SK-N-SH (cell line): ENCODE results near the gene PARD3B. TPM values are rescaled to one million over a fixed set of nuclear protein-coding genes. Genes with fewer than 3 reads are reported as not detected.
A peak's percentile ranks its signal among the peaks of the same experiment; 100 is the strongest.

Source experiments
- CTCF ChIA-PET: fragments of 300-600, 350-600 bp; formaldehyde crosslinking; extraction: SDS; loops from one replicate; lab custom pipeline; 2021; lab: Yijun Ruan, JAX
- POLR2A ChIA-PET: fragments of 350-600 bp; sonication (Branson Sonifier 250); formaldehyde crosslinking; extraction: SDS; loops from one replicate; lab custom pipeline; 2020; ENCODE audit warnings: antibody characterized with exemption, inconsistent platforms; lab: Yijun Ruan, JAX
- DNase-seq: peaks from one replicate; pipeline ENCODE4 v3.0.0; 2012
- H2AFZ ChIP-seq: fragments of 200-600 bp; sonication (generic); 2 replicates; pipeline ENCODE4 v1.8.1; 2016; ENCODE audit warnings: antibody characterized with exemption, mild to moderate bottlenecking, low read depth
- H3F3A ChIP-seq: fragments of 200-600 bp; sonication (generic); replicated peaks from 2 replicates; pipeline ENCODE3; 2016; ENCODE audit warnings: antibody characterized with exemption, mild to moderate bottlenecking; ENCODE audit not compliant: insufficient read depth
- H3K27ac ChIP-seq, 2 experiments: fragments of 200-500 bp in 1 of 2; fragments of 200-600 bp in 1 of 2; sonication (Bioruptor generic) in 1 of 2; sonication (generic), shearing (Covaris generic) in 1 of 2; 2 replicates each; pipeline versions ENCODE4 v1.5.1 to v1.6.1; 2014 to 2016; ENCODE audit warnings: low read depth in 2 of 2, inconsistent platforms in 1 of 2, low read length in 1 of 2, mild to moderate bottlenecking in 1 of 2, mixed read lengths in 1 of 2
- H3K27me3 ChIP-seq: fragments of 200-600 bp; sonication (generic), shearing (Covaris generic); 2 replicates; pipeline ENCODE4 v1.6.1; 2016; ENCODE audit warnings: mixed run types; ENCODE audit not compliant: insufficient read depth
- H3K36me3 ChIP-seq, 2 experiments: fragments of 200-500 bp in 1 of 2; fragments of 200-600 bp in 1 of 2; sonication (Bioruptor generic) in 1 of 2; sonication (generic) in 1 of 2; replicated peaks in 1 of 2; 2 replicates each; pipeline versions ENCODE3 to v1.5.1; 2014 to 2016; ENCODE audit warnings: low read length in 1 of 2, mild to moderate bottlenecking in 1 of 2; ENCODE audit not compliant: insufficient read depth in 2 of 2, control insufficient read depth in 1 of 2
- H3K4me1 ChIP-seq, 2 experiments: fragments of 200-500 bp in 1 of 2; fragments of 200-600 bp in 1 of 2; sonication (Bioruptor generic) in 1 of 2; sonication (generic), shearing (Covaris generic) in 1 of 2; 2 replicates each; pipeline versions ENCODE4 v1.5.1 to v1.6.1; 2014 to 2016; ENCODE audit warnings: low read depth in 1 of 2, low read length in 1 of 2, mixed run types in 1 of 2; ENCODE audit not compliant: insufficient read depth in 2 of 2, control insufficient read depth in 1 of 2
- H3K4me2 ChIP-seq: fragments of 200-600 bp; sonication (generic), shearing (Covaris generic); 2 replicates; pipeline ENCODE4 v1.6.1; 2017; ENCODE audit warnings: mixed run types
- H3K4me3 ChIP-seq, 2 experiments: fragments of 200-500 bp in 1 of 2; fragments of 200-600 bp in 1 of 2; sonication (Bioruptor generic) in 1 of 2; sonication (generic), shearing (Covaris generic) in 1 of 2; 2 replicates each; pipeline versions ENCODE4 v1.5.1 to v1.8.1; 2014 to 2016; ENCODE audit warnings: low read depth in 2 of 2, inconsistent platforms in 1 of 2, low read length in 1 of 2, mild to moderate bottlenecking in 1 of 2, mixed read lengths in 1 of 2, moderate library complexity in 1 of 2
- H3K79me2 ChIP-seq: fragments of 200-600 bp; sonication (generic); 2 replicates; pipeline ENCODE4 v1.8.1; 2017; ENCODE audit warnings: mild to moderate bottlenecking; ENCODE audit not compliant: insufficient read depth
- H3K9ac ChIP-seq: fragments of 200-600 bp; sonication (generic); 2 replicates; pipeline ENCODE4 v1.6.1; 2017; ENCODE audit warnings: mixed run types
- H3K9me2 ChIP-seq: fragments of 200-600 bp; sonication (generic); 2 replicates; pipeline ENCODE4 v1.6.1; 2017; ENCODE audit warnings: mixed run types
- H3K9me3 ChIP-seq: fragments of 200-600 bp; sonication (generic); 2 replicates; pipeline ENCODE4 v1.6.1; 2017; ENCODE audit warnings: mixed run types, mild to moderate bottlenecking, moderate library complexity
- H4K20me1 ChIP-seq: fragments of 200-600 bp; sonication (generic); 2 replicates; pipeline ENCODE4 v1.6.1; 2017; ENCODE audit warnings: mild to moderate bottlenecking, mixed run types; ENCODE audit not compliant: insufficient read depth
- EP300 ChIP-seq, 2 experiments: IDR thresholded peaks; 2 replicates each; pipeline versions ENCODE4 v1.4.0 to v1.6.1; 2012; ENCODE audit warnings: borderline replicate concordance in 1 of 2, low read depth in 1 of 2, low read length in 1 of 2
- EZH2phosphoT487 ChIP-seq: fragments of 200-600 bp; sonication (generic); IDR thresholded peaks from 2 replicates; pipeline ENCODE4 v1.6.1; 2017; ENCODE audit warnings: low read depth, mixed run types, mild to moderate bottlenecking, antibody characterized with exemption, moderate library complexity, borderline replicate concordance
- MXI1 ChIP-seq: IDR thresholded peaks from 2 replicates; pipeline ENCODE4 v1.6.1; 2012; ENCODE audit warnings: mild to moderate bottlenecking, low read depth, low read length, improper control_type of control experiment
- POLR2AphosphoS5 ChIP-seq: IDR thresholded peaks from 2 replicates; pipeline ENCODE4 v1.6.1; 2012; ENCODE audit warnings: low read depth, low read length
- SIN3A ChIP-seq: IDR thresholded peaks from 2 replicates; pipeline ENCODE4 v1.6.1; 2012; ENCODE audit warnings: low read depth, mild to moderate bottlenecking, low read length, moderate library complexity, borderline replicate concordance
- TCF12 ChIP-seq: IDR thresholded peaks from 2 replicates; pipeline ENCODE4 v1.4.0; 2012
- WGBS: methylation state at CpG from one replicate; pipeline ENCODE4 v1.1.6; 2017; ENCODE audit warnings: low lambda C conversion rate; 5-methylcytosine and 5-hydroxymethylcytosine counted together
- polyA plus RNA-seq, 3 experiments: library from polyadenylated mRNA; depleted of rRNA; stranded (reverse); fragments of >200 nt; gene quantifications; 2 replicates each; pipeline ENCODE4 v1.2.3, GENCODE V29; 2012
- TF ChIP-seq, protein P1 (sequence below): fragments of 150-350 bp; IDR thresholded peaks from 2 replicates; pipeline ENCODE4 v1.6.1; 2016; ENCODE audit warnings: mild to moderate bottlenecking, low read depth, low read length
- TF ChIP-seq, protein P2 (sequence below): IDR thresholded peaks from 2 replicates; pipeline ENCODE4 v1.4.0; 2012; ENCODE audit warnings: low read depth
- TF ChIP-seq, protein P3 (sequence below): IDR thresholded peaks from 2 replicates; pipeline ENCODE4 v1.4.0; 2012; ENCODE audit warnings: low read depth, borderline replicate concordance

The PARD3B gene
- polyA plus RNA-seq, 1 of the 3 experiments (the other 2 are of a cell fraction) = 0.87 TPM

DNA sequence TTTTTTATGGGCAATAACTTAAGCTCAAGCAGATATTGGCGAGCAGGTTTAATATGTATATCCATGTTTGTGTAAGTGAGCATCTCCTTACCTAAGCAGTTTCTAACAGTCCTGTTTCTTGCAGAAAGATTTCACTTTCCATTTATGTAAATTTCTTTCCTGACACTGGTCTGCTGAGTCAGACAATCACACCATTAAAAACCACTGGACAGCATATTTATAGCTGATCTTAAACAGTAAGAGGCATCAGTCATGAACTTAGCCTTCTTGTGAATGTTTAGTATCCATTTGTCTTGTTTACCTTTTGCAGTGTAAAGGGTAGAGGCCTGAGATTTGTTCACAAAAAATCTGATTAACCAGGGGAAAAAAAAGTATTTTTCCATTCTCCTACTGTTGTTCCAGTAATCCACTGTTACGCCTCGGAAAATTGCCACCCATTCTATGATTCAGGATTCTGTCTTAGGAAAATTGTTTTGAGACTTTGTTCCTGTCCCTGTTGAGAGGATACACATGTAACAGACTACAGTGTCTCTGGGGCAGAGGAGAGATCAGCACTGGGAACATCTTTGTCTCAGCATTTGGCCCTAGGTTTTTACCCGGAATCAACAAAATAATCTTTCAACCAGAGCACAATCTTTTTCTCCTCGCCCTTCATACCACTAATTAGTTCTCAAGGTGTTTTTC lies 616.0 kb downstream of the PARD3B start:
- H3K9me2 ChIP-seq = no peaks in the 10 kb centered on the region
- POLR2A ChIA-PET = no interaction called here
- H3K9me3 ChIP-seq = no peaks in the 10 kb centered on the region
- WGBS = 73% methylated on average over 5 of the region's 5 CpGs
- H3K27me3 ChIP-seq = no peaks in the 10 kb centered on the region
- no peak overlapping the region for H3K4me2 ChIP-seq
- H3K36me3 ChIP-seq = no peaks in the 10 kb centered on the region
- TF ChIP-seq, protein P1, sequence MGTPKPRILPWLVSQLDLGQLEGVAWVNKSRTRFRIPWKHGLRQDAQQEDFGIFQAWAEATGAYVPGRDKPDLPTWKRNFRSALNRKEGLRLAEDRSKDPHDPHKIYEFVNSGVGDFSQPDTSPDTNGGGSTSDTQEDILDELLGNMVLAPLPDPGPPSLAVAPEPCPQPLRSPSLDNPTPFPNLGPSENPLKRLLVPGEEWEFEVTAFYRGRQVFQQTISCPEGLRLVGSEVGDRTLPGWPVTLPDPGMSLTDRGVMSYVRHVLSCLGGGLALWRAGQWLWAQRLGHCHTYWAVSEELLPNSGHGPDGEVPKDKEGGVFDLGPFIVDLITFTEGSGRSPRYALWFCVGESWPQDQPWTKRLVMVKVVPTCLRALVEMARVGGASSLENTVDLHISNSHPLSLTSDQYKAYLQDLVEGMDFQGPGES = no peak
- no peak for TF ChIP-seq TCF12
- no peak for TF ChIP-seq EZH2phosphoT487
- TF ChIP-seq, protein P2, sequence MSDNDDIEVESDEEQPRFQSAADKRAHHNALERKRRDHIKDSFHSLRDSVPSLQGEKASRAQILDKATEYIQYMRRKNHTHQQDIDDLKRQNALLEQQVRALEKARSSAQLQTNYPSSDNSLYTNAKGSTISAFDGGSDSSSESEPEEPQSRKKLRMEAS = no peak
- peaks cover 0 to 7% of the 10 kb centered on the region in 2 experiments; a peak in 2 of 4 replicates for H3K4me1 ChIP-seq
- H3K4me3 ChIP-seq = no peak overlapping the region
- no peak for DNase-seq
- H3K27ac ChIP-seq = no peak overlapping the region
- CTCF ChIA-PET = no interaction called here
- H3K79me2 ChIP-seq = no peaks in the 10 kb centered on the region
- H4K20me1 ChIP-seq = no peaks in the 10 kb centered on the region
- H2AFZ ChIP-seq = no peak overlapping the region
- H3F3A ChIP-seq = no peaks in the 10 kb centered on the region
- H3K9ac ChIP-seq = no peak overlapping the region

DNA sequence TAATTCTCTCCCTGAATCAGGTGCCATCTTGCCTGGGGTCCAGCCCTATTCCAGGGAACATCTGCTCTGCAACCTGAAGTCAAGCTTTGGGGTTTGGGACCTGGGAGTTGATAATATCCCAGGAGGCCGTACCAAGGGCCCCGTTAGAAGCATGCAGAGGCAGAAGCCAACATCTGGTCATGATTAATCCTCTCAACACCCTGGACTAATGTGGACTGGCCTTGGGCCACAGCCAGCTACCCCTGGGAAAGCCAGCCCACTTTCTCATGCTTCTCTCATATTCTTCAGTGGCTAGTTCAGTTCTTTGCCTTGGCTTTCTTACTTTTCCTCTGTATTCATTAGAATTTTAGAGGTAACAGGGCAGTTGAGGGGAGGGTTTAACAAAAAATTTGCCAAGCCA lies 621.5 kb downstream of the PARD3B start:
- 73% methylated on average over 2 of the region's 2 CpGs for WGBS
- no peak for TF ChIP-seq EP300 (IDR thresholded peaks at IDR 0.05; ENCODE audit: borderline replicate concordance in 1 of 2, low read depth in 1 of 2, low read length in 1 of 2)
- TF ChIP-seq, protein P3, sequence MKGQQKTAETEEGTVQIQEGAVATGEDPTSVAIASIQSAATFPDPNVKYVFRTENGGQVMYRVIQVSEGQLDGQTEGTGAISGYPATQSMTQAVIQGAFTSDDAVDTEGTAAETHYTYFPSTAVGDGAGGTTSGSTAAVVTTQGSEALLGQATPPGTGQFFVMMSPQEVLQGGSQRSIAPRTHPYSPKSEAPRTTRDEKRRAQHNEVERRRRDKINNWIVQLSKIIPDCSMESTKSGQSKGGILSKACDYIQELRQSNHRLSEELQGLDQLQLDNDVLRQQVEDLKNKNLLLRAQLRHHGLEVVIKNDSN = no peak
- no peak for TF ChIP-seq POLR2AphosphoS5
- TF ChIP-seq MXI1 = no peak
- no peak for TF ChIP-seq SIN3A
- TF ChIP-seq, all 33 proteins: peak for 0
- Histone ChIP-seq H3K36me3 (no peaks in the 10 kb centered on the region), H3K4me2 (no peak overlapping the region), H3K27me3 (no peaks in the 10 kb centered on the region), H3K9ac (no peak overlapping the region), H4K20me1 (no peaks in the 10 kb centered on the region), H3K9me3 (no peaks in the 10 kb centered on the region), H3K27ac (no peak overlapping the region), H3K9me2 (no peaks in the 10 kb centered on the region), H3K79me2 (no peaks in the 10 kb centered on the region), H3K4me3 (no peak overlapping the region), H2AFZ (no peak overlapping the region), H3K4me1 (peaks cover 0 to 5% of the 10 kb centered on the region in 2 experiments; a peak in 1 of 4 replicates), H3F3A (no peaks in the 10 kb centered on the region)
- POLR2A ChIA-PET = no interaction called here
- CTCF ChIA-PET = no interaction called here
- DNase-seq = peak; percentile 14
